HG03280 (cell line): ENCODE data around the gene METTL6.
"Not testable (repeated sequence)": the region's sequence is repeated elsewhere in the genome, so short reads cannot be mapped to it uniquely, and the experiment has no call there.

Experiments used
- ATAC-seq: cut with Tn5 transposase; IDR thresholded peaks from one replicate; pipeline ENCODE4 v1.9.1; 2021; ENCODE audit warnings: mild to moderate bottlenecking, moderate library complexity; ENCODE audit not compliant: unreplicated experiment

Gene METTL6

DNA sequence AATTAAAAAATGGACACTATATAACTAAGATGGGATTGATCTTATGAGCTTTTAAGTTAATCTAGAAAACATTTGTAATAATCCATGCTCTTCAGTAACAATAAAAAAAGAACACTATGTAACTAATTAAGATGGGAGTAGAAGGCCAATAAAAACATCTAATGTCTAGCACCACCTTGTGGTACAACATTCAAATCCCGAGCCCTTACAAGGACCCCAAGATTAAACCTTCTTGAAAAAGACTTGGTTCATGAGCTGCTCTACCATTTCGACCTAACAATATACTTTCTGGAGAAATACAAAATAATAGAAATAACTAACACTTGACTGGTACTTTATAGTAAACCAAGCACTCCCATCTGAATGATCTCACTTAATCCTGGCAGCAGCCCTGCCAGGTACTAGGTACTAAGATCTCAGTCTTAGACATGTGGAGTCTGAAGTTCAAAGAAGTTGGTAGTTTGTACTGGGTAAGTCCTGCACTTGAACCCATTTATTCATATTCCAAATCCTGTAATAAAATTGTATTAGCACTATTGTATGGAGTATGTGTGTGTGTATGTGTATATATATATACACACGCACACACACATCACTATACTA is 21.8 kb downstream of the METTL6 start:
- peak; percentile 53 for ATAC-seq

DNA sequence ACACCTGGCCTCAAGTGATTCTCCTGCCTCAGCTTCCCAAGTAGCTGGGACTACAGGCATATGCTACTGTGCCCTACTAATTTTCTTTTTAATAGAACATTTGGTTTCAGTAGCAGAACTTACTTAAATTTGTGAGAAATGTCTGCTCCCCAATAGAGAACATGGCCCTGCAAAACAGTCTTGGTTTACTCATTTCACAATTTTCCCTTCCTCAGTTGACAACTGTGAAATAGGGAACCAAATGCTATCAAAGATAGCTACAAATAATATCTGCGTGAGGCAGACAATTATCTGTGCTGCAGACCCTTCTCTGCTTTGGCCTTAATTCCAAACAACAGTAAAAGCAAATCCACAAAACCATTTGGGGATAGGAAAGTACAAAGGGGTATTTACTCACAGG is 22.6 kb downstream of the METTL6 start:
- no peak for ATAC-seq

DNA sequence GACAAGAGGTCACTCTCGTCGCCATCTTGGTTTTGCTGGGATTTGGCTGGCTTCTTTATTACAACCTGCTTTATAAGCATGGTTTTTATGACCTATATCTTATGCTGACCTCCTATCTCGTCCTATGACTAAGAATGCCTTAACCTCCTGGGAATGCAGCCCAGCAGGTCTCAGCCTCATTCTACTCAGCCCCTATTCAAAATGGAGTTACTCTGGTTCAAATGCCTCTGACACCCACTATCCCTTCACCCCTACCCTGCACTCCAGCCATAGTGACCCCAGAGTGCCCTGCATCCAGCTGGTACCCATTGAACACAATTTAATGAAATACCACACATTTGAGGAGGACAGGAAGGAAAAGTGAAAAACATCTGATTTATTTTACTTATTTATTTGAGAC is 23.4 kb downstream of the METTL6 start:
- ATAC-seq: no peak

DNA sequence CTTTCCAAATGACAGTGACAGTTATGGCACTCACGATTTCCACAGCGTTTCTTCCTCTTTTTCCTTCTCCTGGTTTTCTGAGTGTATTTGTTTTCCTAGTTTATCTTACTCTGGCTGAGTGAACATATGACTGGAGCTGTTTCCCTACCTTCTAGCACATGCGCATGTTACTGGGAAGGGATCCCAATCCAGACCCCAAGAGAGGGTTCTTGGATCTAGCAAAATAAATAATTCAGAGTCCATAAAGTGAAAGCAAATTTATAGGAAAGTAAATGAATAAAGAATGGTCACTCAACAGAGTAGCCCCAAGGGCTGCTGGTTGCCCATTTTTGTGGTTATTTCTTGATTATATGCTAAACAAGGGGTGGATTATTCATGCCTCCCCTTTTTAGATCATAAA is 23.8 kb downstream of the METTL6 start:
- no peak for ATAC-seq

DNA sequence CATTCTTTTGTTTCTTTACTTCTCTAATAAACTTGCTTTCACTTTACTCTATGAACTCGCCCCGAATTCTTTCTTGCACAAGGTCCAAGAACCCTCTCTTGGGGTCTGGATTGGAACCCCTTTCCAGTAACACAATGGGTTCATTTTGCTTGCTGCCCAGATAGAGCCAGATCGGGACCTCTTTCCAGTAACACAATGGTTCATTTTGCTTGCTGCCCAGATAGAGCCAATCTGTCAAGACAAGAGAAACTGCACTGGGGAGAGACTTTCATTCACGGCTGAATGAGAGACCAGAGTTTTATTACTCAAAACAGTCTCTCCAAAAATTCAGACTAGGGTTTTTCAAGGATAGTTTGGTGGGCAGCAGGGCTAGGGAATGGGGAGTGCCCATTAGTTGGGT is 25.4 kb downstream of the METTL6 start:
- ATAC-seq: no peak

DNA sequence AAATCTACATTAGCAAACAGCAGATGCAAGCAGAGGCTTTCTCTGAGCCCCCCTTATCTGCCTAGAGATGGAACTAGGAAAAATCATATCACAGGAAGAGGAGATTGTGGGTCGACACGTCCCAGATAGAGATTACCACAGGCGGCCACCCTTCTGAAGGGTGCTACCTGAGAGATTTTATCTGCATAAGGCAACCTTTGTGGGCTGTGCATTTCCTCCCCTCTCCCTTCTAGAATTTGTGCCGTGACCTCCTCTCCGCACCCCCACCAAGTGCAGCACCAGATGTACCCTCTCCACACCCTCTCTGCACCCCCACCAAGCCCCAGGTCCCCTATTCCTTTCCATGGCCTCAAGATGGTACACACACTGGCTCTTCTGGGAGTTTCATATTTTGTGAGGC is 27.4 kb downstream of the METTL6 start:
- no peak for ATAC-seq

DNA sequence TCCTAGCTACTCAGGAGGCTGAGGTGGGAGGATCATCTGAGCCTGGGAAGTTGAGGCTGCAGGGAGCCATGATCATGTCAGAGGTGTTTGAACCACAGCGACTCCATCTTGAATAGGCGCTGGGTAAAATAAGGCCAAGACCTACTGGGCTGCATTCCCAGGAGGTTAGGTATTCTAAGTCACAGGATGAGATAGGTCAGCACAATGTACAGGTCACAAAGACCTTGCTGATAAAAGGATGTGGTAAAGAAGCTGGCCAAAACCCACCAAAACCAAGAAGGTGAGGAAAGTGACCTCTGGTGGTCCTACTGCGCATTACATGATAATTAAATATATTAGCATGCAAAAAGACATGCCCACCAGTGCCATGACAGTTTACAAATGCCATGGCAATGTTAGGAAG is 28.6 kb downstream of the METTL6 start:
- not testable (repeated sequence) for ATAC-seq

DNA sequence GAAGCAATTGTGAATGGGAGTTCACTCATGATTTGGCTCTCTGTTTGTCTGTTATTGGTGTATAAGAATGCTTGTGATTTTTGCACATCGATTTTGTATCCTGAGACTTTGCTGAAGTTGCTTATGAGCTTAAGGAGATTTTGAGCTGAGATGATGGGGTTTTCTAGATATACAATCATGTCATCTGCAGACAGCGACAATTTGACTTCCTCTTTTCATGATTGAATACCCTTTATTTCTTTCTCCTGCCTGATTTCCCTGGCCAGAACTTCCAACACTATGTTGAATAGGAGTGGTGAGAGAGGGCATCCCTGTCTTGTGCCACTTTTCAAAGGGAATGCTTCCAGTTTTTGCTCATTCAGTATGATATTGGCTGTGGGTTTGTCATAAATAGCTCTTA is 34.1 kb downstream of the METTL6 start:
- ATAC-seq: not testable (repeated sequence)

DNA sequence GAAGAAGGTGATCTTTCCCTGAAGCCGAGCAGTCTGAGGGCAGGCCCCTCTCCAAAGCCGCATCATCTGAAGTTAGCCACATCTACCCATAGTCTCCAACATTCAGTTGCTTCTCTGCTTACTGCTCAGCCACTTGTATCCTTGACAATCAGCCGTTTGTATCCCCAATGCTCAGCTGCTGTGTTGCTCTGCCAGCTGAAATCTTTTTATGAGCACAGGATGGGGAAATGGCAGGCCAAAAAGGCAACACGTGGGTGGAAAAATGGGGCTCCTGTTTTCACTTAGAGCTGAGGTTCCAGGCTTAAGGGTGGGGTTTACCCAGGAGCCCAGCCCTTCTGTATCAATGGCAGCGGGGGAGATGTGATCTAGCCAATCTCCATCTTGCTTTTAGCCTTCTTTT is 36.3 kb downstream of the METTL6 start:
- no peak for ATAC-seq

DNA sequence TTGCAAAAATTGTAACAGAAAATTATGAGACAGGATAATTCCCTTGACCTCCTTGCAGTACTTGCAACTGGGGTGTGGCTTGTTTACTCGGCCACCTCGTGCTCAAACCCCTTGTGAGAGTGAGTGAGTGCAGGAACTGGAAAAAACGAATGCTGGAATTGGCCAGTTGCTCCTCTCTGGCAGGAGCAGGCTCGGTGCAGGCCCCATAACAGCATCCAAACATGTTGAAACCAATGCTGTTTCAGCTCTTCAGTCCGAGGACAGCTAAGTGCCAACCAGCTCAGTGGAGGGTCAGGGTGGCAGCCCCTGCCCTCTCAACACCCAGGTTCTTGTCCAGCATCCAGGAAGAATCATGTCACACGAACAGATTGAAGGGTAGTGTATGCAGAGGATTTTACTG is 36.9 kb downstream of the METTL6 start:
- no peak for ATAC-seq

DNA sequence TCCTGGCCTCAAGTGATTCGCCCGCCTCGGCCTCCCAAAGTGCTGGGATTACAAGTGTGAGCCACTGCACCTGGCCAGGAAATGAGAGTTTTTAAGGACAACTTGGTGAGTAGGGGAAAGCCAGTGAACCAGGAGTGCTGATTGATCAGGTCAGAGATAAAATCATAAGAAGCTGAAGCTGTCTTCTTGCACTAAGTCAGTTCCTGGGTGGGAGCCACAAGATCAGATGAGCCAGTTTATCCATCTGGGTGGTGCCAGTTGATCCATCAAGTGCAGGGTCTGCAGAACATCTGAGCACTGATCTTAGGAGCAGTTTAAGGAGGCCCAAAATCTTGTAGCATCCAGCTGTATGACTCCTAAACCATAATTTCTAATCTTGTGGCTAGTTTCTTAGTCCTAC is 39.0 kb downstream of the METTL6 start:
- ATAC-seq: not testable (repeated sequence)

DNA sequence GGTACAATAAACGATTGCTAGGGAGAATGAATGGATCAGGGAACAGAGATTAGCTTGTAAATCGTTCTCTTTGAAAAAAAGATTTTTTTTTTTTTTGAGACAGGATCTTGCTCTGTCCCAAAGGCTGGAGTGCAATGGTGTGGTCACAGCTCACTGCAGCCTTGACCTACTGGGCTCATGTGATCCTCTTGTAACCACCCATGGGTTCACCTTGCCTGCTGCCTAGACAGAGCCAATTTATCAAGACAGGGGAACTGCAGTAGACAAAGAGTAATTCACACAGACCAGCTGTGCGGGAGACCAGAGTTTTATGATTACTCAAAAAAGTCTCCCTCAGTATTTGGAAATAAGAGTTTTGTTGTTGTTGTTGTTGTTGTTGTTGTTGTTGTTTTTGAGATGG is 39.6 kb downstream of the METTL6 start:
- no peak for ATAC-seq

DNA sequence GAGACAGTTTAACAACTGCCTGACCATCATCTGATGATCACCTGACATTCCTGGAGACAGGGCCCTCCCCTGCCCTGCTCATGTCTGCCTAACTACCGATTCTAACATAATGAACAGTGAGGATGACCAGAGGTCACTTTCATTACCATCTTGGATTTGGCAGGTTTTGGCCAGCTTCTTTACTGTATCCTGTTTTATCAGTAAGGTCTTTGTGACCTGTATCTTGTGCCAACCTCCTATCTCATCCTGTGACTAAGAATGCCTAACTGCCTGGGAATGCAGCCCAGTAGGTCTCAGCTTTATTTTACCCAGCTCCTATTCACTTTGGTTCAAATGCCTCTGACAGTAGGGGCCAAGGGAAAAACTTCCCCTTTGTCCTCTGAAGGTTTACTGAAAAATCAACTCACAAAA is 40.2 kb downstream of the METTL6 start:
- ATAC-seq: no peak

DNA sequence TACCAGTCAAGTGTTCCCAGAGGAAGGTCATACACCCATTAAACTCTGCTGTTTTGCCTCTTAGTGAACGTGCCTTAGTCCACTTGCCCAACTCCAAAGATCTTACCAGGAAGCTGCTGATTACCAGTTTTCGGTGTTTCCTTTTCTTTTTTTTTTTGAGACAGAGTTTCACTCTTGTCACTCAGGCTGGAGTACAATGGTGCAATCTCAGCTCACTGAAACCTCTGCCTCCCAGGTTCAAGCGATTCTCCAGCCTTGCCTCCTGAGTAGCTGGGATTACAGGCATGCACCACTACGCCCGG is 40.7 kb downstream of the METTL6 start:
- not testable (repeated sequence) for ATAC-seq

DNA sequence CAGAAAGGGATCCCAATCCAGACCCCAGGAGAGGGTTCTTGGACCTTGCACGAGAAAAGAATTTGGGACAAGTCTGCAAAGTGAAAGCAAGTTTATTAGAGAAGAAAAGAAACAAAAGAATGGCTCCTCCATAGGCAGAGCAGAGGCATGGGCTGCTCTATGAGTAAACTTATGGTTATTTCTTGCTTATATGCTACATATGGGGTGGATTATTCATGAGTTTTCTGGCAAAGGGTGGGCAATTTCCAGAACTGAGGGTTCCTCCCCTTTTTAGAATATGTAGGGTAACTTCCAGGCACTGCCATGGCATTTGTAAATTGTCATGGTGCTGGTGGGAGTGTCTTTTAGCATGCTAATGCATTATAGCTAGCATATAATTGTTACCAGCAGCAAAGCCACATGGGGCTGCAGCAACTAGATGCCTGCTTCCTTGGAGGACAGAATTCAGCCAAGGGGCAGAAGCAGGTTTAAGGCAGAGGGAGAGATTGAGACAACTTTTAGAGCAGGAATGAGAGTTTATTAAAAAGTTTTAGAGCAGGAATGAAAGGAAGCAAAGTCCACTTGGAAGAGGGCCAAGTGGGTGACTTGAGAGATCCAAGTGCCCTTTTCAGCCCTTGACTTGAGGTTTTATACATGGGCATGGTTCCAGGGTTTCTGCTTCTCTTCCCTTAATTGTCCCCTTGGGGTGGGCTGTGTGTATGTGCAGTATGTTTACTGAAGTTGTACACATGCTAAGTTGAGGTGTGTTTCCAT is 41.3 kb downstream of the METTL6 start:
- ATAC-seq: no peak

DNA sequence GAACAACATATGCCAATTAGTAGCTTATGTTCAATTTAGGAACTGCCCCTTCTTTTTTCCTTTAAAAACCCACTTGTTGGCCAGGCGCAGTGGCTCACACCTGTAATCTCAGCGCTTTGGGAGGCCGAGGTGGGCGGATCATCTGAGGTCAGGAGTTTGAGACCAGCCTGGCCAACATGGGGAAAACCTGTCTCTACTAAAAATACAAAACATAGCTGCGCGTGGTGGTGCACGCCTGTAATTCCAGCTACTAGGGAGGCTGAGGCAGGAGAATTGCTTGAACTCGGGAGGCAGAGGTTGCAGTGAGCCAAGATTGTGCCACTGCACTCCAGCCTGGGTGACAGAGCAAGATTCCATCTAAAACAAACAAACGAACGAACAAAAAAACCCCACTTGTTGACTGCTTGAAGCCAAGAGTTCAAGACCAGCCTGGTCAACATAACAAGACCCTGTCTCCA is 42.1 kb downstream of the METTL6 start:
- not testable (repeated sequence) for ATAC-seq

DNA sequence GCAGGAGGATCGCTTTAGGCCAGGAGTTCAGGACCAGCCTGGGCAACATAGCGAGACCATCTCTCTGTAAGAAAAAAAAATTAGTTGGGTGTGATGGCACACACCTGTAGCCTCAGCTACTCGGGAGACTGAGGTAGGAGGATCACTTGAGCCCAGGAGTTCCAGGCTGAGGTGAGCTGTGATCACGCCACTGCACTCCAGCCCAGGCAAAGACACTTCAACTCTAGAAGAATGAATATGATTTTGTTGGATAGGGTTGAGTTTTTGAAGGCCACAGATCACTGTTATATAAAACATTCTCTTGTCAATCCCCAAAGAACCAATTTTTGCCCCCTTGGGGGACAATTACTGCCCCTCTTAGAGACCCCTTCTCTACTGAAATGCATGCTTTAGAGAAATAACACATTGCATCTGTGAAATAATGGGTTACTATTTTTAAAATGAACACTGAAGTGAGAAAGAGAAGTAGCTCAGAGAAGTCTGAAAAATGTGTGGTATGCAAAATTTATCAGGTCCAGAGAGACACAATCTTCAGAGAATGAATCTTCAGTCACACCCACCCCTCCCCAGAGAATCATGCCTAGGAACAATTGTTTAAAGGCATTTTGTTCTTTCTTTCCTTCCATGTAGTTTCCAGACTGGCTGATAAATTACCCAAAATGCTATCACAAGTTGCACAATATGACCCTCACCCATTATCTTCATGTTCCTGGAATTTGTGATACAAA is 42.7 kb downstream of the METTL6 start:
- ATAC-seq: peak; percentile 82

DNA sequence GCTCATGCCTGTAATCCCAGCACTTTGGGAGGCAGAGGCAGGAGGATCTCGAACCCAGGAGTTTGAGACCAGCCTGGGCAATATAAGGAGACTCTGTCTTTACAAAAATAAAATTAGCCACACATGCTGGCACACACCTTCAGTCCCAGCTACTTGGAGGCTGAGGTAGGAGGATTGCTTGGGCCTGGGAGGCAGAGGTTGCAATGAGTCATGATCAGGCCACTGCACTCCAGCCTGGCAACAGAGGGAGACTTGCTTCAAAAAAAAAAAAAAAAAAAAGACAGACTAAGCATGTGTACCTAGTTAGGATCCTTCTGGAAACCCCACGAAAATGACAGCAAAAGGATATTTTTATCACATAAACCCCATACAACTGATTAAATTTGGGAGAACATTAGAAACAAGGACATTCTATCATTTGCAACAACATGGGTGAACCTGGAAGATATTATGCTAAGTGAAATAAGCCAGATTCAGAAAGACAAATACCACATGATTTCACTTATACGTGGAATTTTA is 44.9 kb downstream of the METTL6 start:
- ATAC-seq: no peak

DNA sequence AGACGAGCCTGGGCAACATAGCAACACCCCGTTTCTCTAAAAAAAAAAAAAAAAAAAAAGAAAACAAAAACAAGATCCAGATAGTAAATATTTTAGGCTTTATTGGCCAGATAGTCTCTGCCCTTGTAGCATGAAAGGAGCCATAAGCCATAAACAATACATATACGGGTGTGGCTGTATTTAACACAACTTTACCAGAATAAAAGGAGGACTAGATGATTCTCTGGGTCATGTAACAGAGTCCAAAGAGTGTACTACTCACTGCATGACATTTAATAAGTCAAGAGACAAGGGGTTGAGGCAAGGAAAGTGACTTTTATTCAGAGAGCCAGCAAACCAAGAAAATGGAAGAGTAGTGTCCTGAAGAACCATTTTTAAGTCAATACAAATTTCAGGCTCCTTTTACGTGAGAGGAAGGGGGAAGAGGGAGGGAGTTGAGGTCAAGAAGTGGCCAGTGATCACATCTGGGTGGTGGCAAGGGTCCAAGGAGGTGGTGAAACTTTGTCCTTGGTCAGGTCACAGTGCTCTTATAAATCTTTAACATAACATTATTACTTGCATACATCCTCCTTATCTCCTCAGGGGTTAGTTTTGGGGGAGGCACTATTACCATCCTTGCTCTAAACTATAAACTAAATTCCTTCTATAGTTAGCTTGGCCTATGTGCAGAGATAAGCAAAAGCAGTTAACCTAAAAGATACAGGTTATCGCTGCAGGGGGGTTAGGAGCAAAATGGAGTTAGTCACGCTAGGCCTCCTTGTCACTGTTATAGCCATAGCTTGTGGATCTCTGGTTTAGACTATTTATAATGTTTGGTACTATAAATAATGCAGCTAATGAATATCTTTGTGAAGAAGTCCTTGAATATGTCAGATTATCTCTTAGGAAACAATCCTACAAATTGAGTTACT is 46.1 kb downstream of the METTL6 start:
- ATAC-seq: no peak

DNA sequence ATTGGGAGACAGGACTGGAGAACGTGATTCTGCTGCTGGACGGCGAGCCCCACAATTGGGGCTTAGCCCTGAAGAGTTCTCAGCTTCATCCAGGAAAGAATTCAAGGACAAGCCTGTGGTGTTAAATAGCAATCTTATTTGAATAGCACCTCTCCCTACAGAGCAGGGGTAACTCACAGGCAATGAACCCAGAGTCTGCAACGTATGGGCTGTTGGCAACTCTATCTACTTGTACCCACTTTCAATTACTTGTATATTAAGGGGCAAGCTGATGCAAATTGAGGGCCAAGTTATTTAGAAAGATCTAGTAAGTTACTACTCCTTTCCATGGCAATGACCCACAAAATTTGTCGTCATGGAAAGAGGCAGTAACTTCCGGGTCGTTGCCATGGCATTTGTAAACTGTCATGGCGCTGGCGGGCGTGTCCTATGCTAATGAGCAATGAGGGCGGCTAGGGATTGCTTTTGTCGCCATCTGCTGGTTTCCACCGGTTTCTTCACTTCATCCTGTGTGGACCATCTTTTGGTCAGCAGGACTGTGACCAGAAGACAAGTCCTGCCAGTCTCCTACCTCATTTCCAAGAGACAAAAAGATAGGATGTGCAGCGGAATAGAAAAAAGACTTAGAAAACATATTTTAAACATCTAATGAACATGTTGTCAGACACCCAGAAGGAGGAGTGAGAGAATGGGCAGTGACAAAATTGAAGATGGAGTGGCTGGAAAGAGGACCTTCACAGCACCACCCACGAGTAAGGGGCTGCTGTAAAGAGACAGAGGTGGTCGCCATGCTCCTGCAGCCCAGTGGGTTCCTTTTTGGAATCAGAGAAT is 49.2 kb downstream of the METTL6 start:
- ATAC-seq: peak; percentile 93
